IMR-90 (cell line): Measurements from ENCODE around the gene AKT2.

Experiments
- BHLHE40 ChIP-seq: fragments of 150-350 bp; IDR thresholded peaks from 2 replicates; pipeline ENCODE4 v1.6.1; 2016; ENCODE audit warnings: mild to moderate bottlenecking, low read depth, low read length
- CEBPB ChIP-seq: IDR thresholded peaks from 2 replicates; pipeline ENCODE4 v1.6.1; 2012; ENCODE audit warnings: low read depth, low read length, improper control_type of control experiment
- CHD1 ChIP-seq: IDR thresholded peaks from 2 replicates; pipeline ENCODE4 v1.6.1; 2012; ENCODE audit warnings: low read depth, low read length, improper control_type of control experiment
- CTCF ChIP-seq: conservative IDR thresholded peaks from 2 replicates; pipeline ENCODE4 v1.5.1; 2012; ENCODE audit warnings: mild to moderate bottlenecking, low read depth, low read length, improper control_type of control experiment
- FOS ChIP-seq: fragments of 150-350 bp; IDR thresholded peaks from 2 replicates; pipeline ENCODE4 v1.6.1; 2016; ENCODE audit warnings: low read depth, low read length
- MAFK ChIP-seq: IDR thresholded peaks from 2 replicates; pipeline ENCODE4 v1.6.1; 2012; ENCODE audit warnings: low read depth, low read length, improper control_type of control experiment
- MAZ ChIP-seq: IDR thresholded peaks from 2 replicates; pipeline ENCODE4 v1.6.1; 2012; ENCODE audit warnings: low read depth, mild to moderate bottlenecking, low read length, improper control_type of control experiment, moderate library complexity, borderline replicate concordance
- NFE2L2 ChIP-seq: fragments of 150-350 bp; IDR thresholded peaks from 2 replicates; pipeline ENCODE4 v1.6.1; 2016; ENCODE audit warnings: low read depth, mild to moderate bottlenecking, low read length
- POLR2A ChIP-seq: IDR thresholded peaks from 2 replicates; pipeline ENCODE4 v1.6.1; 2012; ENCODE audit warnings: mild to moderate bottlenecking, low read depth, low read length
- RAD21 ChIP-seq: IDR thresholded peaks from 2 replicates; pipeline ENCODE4 v1.6.1; 2012; ENCODE audit warnings: low read length, improper control_type of control experiment
- RCOR1 ChIP-seq: IDR thresholded peaks from 2 replicates; pipeline ENCODE4 v1.6.1; 2012; ENCODE audit warnings: mild to moderate bottlenecking, low read length, improper control_type of control experiment; ENCODE audit not compliant: insufficient replicate concordance
- RFX5 ChIP-seq: IDR thresholded peaks from 2 replicates; pipeline ENCODE4 v1.8.0; 2012; ENCODE audit warnings: low read depth, mild to moderate bottlenecking, low read length, moderate library complexity
- USF2 ChIP-seq: fragments of 150-350 bp; IDR thresholded peaks from 2 replicates; pipeline ENCODE4 v1.6.1; 2017; ENCODE audit warnings: mild to moderate bottlenecking, antibody characterized with exemption, low read length, low read depth

DNA sequence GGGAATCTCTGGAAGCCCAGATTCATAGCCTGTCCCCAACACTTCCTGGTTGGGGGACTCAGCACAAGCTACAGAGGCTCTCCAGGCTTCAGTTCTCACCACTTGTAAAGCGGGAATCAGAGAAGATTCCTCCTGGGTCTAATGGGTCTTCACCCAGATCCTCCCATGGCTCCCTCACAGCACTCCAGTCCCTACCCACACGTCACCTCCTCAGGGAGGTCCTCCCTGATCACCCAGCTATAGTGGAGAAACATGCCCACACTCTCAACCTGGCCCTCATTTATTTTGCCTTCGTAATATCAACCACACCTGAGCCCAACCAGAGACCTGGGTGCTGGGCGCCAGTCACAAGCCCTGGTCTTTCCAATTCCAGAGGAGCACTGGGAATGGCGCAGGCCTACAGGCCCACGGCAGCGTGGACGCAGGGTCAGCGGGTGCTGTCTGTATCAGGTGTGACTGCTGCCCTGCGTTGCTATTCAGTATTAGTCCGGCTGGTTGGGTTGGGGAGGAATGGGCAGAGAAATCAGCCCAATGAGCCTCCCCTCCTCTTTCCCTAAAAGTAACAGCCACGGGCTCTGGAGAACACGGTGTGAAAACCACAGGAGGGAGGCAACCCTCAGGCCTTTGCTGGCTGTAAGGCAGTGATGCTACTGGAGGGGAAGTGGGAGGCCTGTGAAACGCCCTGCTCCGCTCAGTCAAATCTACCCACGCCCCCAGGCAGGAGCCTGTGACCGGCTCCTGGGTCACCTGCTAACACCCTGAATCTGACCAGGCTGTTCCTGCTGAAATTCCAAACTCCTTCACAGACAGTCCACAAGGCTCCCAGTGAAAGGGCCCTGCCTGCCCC lies 5.2 kb downstream of the AKT2 start:
- TF ChIP-seq CTCF (no peak), MAZ (no peak), POLR2A (no peak), BHLHE40 (no peak), USF2 (no peak), RAD21 (no peak), RFX5 (no peak), MAFK (no peak), FOS (no peak), CHD1 (no peak), CEBPB (no peak), NFE2L2 (no peak), RCOR1 (no peak)
